Glutamatergic neuron (in vitro differentiated cells): ENCODE measurements around the gene TCFL5. TPM values are rescaled to one million over a fixed set of nuclear protein-coding genes. Genes with fewer than 3 reads are reported as not detected.

Experiments
- DNase-seq: peaks from one replicate; pipeline ENCODE4 v3.0.0; 2022
- H3K27ac Mint-ChIP-seq: one replicate; pipeline ENCODE4 v1.8.0; 2020; ENCODE audit warnings: mild to moderate bottlenecking, mixed read lengths, inconsistent platforms; ENCODE audit not compliant: unreplicated experiment
- H3K27me3 Mint-ChIP-seq: one replicate; pipeline ENCODE4 v1.8.0; 2020; ENCODE audit warnings: mild to moderate bottlenecking, moderate library complexity, mixed read lengths, inconsistent platforms; ENCODE audit not compliant: unreplicated experiment
- H3K36me3 Mint-ChIP-seq: one replicate; pipeline ENCODE4 v1.8.0; 2020; ENCODE audit warnings: mild to moderate bottlenecking, mixed read lengths, inconsistent platforms; ENCODE audit not compliant: unreplicated experiment
- H3K4me1 Mint-ChIP-seq: one replicate; pipeline ENCODE4 v1.8.0; 2020; ENCODE audit warnings: mild to moderate bottlenecking, low read depth, mixed read lengths, inconsistent platforms; ENCODE audit not compliant: unreplicated experiment
- H3K4me3 Mint-ChIP-seq: one replicate; pipeline ENCODE4 v1.8.0; 2020; ENCODE audit warnings: mild to moderate bottlenecking, mixed read lengths, inconsistent platforms; ENCODE audit not compliant: unreplicated experiment
- H3K9me3 Mint-ChIP-seq: one replicate; pipeline ENCODE4 v1.8.0; 2020; ENCODE audit warnings: mild to moderate bottlenecking, moderate library complexity, mixed read lengths, inconsistent platforms; ENCODE audit not compliant: unreplicated experiment
- CTCF ChIP-seq: fragments of 200-600 bp; sonication (generic); IDR thresholded peaks from one replicate; pipeline ENCODE4 v1.5.0; 2021; ENCODE audit not compliant: partially characterized antibody, unreplicated experiment
- total RNA-seq: library from RNA; stranded (reverse); fragmentation: NEBNext Ultra II Directional; extraction: Animal tissue kit (Norgen Biotek cat#: 25700); gene quantifications from one replicate; pipeline ENCODE4 v1.2.1, GENCODE V29; 2021; ENCODE audit not compliant: unreplicated experiment

The TCFL5 gene
- total RNA-seq, 1 donor from 2014 or later = 12.6 TPM

- H3K36me3 Mint-ChIP-seq = no peaks in the 10 kb centered on the region
- no peak for TF ChIP-seq CTCF
- peaks cover 2% of the 10 kb centered on the region for H3K9me3 Mint-ChIP-seq
- H3K27me3 Mint-ChIP-seq = peaks cover 6% of the 10 kb centered on the region
- peak overlapping the region; percentile 32 for H3K4me3 Mint-ChIP-seq
- DNase-seq = no peak
- no peak overlapping the region for H3K27ac Mint-ChIP-seq
- H3K4me1 Mint-ChIP-seq = peaks cover 9% of the 10 kb centered on the region
Observed at GRCh38 chr20:62807444-62808210, 54.0 kb downstream of the TCFL5 start.

- no peak for TF ChIP-seq CTCF
- H3K4me1 Mint-ChIP-seq = peaks cover 9% of the 10 kb centered on the region
- H3K27me3 Mint-ChIP-seq = peaks cover 7% of the 10 kb centered on the region
- H3K27ac Mint-ChIP-seq = peak overlapping the region; percentile 52
- DNase-seq = no peak
- peaks cover 2% of the 10 kb centered on the region for H3K9me3 Mint-ChIP-seq
- no peaks in the 10 kb centered on the region for H3K36me3 Mint-ChIP-seq
- H3K4me3 Mint-ChIP-seq = peak overlapping the region; percentile 84
Observed at GRCh38 chr20:62806383-62807050, 55.1 kb downstream of the TCFL5 start.

- Mint-ChIP-seq H3K27me3 (peaks cover 8% of the 10 kb centered on the region), H3K36me3 (no peaks in the 10 kb centered on the region), H3K4me3 (peak overlapping the region; percentile 84), H3K27ac (peak overlapping the region; percentile 52), H3K4me1 (peaks cover 9% of the 10 kb centered on the region), H3K9me3 (peaks cover 2% of the 10 kb centered on the region)
- DNase-seq = peak; percentile 73
- no peak for TF ChIP-seq CTCF
Observed at GRCh38 chr20:62805711-62806382, 55.8 kb downstream of the TCFL5 start.

GRCh38 chr20:62805155-62805710 lies 56.4 kb downstream of the TCFL5 start:
- H3K27ac Mint-ChIP-seq = no peak overlapping the region
- no peak for DNase-seq
- peaks cover 2% of the 10 kb centered on the region for H3K9me3 Mint-ChIP-seq
- no peak for TF ChIP-seq CTCF
- peaks cover 9% of the 10 kb centered on the region for H3K27me3 Mint-ChIP-seq
- peak overlapping the region; percentile 84 for H3K4me3 Mint-ChIP-seq
- H3K36me3 Mint-ChIP-seq = no peaks in the 10 kb centered on the region
- H3K4me1 Mint-ChIP-seq = peaks cover 9% of the 10 kb centered on the region
